ENCODE measurements around the gene JTB.

GRCh38 chr1:154019269-154019668, 41.8 kb upstream of the JTB start:
- TF ChIP-seq CTCF (IDR thresholded peaks at IDR 0.05) (no peak), EZH2phosphoT487 (IDR thresholded peaks at IDR 0.05) (no peak), EZH2 (IDR thresholded peaks at IDR 0.05) (no peak)
